ENCODE data around the gene SIM1.

- no peak for TF ChIP-seq CTCF (IDR thresholded peaks at IDR 0.05)
- TF ChIP-seq ZFX (IDR thresholded peaks at IDR 0.05; ENCODE audit: borderline replicate concordance): no peak
Observed at GRCh38 chr6:100349366-100349765, 115.4 kb downstream of the SIM1 start.

Data from 22Rv1 (cell line).